Mesothelial cell of epicardium (in vitro differentiated cells): ENCODE results near the gene ABHD16A. TPM values are rescaled to one million over a fixed set of nuclear protein-coding genes. Genes with fewer than 3 reads are reported as not detected.

Source experiments
- DNase-seq, 2 experiments: peaks; one replicate each; pipeline ENCODE4 v3.0.0; 2021; ENCODE audit warnings: low spot score in 2 of 2; ENCODE audit not compliant: unreplicated experiment in 2 of 2
- H3K27ac Mint-ChIP-seq: 2 replicates; pipeline ENCODE4 v1.8.0; 2021; ENCODE audit warnings: mixed read lengths
- H3K27me3 Mint-ChIP-seq: 2 replicates; pipeline ENCODE4 v1.8.0; 2021; ENCODE audit warnings: low read depth, mixed read lengths
- H3K36me3 Mint-ChIP-seq: 2 replicates; pipeline ENCODE4 v1.8.0; 2021; ENCODE audit warnings: mixed read lengths
- H3K4me1 Mint-ChIP-seq: 2 replicates; pipeline ENCODE4 v1.8.0; 2021; ENCODE audit warnings: mixed read lengths
- H3K4me3 Mint-ChIP-seq: 2 replicates; pipeline ENCODE4 v1.8.0; 2021; ENCODE audit warnings: mild to moderate bottlenecking, moderate library complexity, mixed read lengths
- H3K9me3 Mint-ChIP-seq: 2 replicates; pipeline ENCODE4 v1.8.0; 2021; ENCODE audit warnings: mixed read lengths
- total RNA-seq: library from RNA; stranded (reverse); gene quantifications from 3 replicates; pipeline ENCODE4 v1.2.1, GENCODE V29; 2021
- TF ChIP-seq, protein P1 (sequence below): fragments of 200-600 bp; sonication (generic); IDR thresholded peaks from one replicate; pipeline ENCODE4 v1.5.0; 2021; ENCODE audit warnings: antibody characterized with exemption; ENCODE audit not compliant: unreplicated experiment

ABHD16A gene
- total RNA-seq, 1 donor from 2014 or later = 54.1 TPM

DNA sequence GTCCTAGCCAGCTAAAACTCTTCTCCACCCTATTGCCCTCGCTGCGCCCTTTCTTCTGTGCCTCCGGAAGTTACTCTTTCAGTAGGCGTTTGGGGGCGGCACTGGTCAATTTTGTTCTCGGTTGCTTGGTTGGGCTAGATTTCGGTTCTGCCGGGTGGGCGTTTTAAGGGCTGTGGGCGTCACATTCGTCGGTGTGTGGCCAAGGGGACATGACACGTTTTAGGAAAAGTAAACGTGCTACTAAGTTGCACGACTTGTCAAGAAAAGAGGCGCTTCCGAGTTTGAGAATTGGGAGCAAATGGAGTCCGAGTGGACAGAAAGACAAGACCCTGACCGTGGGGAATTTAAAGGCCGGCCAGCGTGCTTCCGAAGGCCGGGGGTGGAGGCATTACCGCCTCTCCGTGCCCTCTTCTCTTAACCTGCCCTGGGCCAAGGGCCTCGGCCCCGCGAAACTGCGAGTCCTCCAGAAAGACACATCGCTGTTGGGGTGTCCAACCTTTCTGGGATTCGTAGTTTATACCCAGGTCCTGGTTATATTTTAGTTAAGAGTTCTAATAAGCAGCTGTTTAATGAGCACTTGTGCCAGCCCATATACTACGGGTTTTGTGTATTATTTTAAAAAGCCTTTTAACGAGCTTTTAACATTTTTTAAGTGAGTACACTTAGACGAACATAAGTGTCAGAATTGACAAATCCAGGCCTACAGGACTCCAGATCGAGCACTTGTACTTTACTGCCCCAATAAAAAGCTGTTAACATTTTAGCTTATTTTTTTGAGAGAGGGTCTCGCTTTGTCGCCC is 50.0 kb downstream of the ABHD16A start:
- Mint-ChIP-seq H3K27me3 (no peaks in the 10 kb centered on the region), H3K9me3 (no peaks in the 10 kb centered on the region), H3K27ac (peak overlapping the region; percentile 100), H3K4me3 (peak overlapping the region; percentile 95), H3K4me1 (peaks cover 24% of the 10 kb centered on the region), H3K36me3 (peaks cover 21% of the 10 kb centered on the region)
- DNase-seq = peak in 1 of 2 experiments; percentile 39
- TF ChIP-seq, protein P1, sequence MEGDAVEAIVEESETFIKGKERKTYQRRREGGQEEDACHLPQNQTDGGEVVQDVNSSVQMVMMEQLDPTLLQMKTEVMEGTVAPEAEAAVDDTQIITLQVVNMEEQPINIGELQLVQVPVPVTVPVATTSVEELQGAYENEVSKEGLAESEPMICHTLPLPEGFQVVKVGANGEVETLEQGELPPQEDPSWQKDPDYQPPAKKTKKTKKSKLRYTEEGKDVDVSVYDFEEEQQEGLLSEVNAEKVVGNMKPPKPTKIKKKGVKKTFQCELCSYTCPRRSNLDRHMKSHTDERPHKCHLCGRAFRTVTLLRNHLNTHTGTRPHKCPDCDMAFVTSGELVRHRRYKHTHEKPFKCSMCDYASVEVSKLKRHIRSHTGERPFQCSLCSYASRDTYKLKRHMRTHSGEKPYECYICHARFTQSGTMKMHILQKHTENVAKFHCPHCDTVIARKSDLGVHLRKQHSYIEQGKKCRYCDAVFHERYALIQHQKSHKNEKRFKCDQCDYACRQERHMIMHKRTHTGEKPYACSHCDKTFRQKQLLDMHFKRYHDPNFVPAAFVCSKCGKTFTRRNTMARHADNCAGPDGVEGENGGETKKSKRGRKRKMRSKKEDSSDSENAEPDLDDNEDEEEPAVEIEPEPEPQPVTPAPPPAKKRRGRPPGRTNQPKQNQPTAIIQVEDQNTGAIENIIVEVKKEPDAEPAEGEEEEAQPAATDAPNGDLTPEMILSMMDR = no peak

DNA sequence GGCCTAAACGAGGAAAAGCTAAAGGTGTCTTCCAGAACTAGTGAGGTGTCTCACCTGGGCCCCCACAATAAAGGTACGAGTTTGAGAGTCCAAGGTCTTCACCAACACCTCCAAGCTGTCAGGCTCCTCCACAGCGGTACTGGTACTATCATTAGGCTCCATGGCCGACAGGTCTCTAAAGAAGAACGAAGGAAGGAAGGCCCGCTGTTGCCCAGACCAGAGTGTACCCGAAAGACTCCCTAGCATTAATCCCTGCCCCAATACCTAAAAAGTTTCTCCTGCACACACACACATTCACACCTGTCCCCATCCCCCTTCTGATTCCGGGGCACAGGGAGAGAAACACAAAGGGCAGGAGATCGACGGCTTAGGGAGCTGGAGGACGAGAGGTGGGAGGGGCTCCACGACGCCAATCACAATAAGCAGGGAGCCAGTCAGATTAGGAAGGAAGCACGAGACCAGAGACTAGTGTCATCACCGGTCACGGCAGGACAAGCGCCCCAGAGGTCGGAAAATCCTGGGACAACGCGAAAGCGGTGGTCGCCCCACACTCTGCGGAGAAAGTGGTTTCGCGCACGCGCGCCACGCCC is 51.4 kb downstream of the ABHD16A start:
- no peak for DNase-seq
- TF ChIP-seq, protein P1 = no peak
- peak overlapping the region; percentile 100 for H3K27ac Mint-ChIP-seq
- peaks cover 19% of the 10 kb centered on the region for H3K4me1 Mint-ChIP-seq
- H3K9me3 Mint-ChIP-seq = no peaks in the 10 kb centered on the region
- H3K27me3 Mint-ChIP-seq = no peaks in the 10 kb centered on the region
- H3K4me3 Mint-ChIP-seq = peak overlapping the region; percentile 95
- H3K36me3 Mint-ChIP-seq = peaks cover 30% of the 10 kb centered on the region

DNA sequence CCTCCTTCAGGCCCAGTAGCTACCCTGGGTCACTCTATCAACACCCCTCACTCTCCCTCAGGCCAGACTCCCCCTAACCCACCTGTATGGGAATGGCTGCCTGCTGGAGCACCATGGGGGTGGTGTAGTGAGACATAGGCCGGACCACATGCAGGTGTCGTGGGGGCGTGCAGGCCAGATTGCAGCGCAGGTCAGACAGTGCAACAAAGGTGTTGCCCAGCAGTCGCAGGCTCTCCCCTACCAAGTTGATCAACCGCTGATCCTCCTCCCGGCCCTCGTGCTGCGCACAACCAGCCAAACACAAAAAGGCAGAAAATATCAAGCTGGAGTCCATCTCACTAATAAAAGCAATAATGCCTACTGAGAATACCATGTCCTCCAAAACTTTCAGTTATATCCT is 57.8 kb downstream of the ABHD16A start:
- no peaks in the 10 kb centered on the region for H3K9me3 Mint-ChIP-seq
- DNase-seq = no peak
- no peaks in the 10 kb centered on the region for H3K27me3 Mint-ChIP-seq
- H3K36me3 Mint-ChIP-seq = peaks cover 42% of the 10 kb centered on the region
- peaks cover 3% of the 10 kb centered on the region for H3K4me1 Mint-ChIP-seq
- no peak overlapping the region for H3K27ac Mint-ChIP-seq
- TF ChIP-seq, protein P1 = no peak
- H3K4me3 Mint-ChIP-seq = no peak overlapping the region

DNA sequence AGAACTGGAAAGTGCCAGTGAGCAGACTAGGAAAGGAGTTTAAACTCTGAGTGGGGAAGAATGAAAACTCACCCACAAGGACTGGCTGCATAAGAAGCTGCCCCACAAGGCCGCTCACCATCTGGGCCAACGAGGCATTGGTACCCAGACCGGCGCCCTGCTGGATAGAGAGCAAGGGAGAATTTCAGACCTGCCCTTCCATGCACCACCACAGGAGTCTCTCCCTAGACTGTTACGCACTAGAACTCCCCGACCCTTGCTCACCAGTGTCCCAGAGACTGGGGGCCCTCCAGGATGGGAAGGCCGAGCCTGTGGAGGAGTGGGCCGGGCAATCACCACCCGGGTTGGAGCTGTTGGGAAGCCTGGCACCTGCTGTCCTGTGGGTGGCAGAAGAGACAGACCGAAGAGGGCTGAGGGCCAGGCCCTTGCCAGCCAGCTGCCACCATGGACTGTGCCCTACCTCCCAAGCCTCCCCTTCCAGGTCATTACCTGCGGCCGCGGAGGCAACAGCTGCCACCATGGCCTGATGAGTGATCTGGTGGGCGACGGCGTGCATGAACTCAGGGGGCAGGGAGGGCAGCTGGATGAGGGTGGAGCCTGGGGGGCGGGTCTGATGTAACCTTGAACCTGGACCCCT is 59.2 kb downstream of the ABHD16A start:
- H3K36me3 Mint-ChIP-seq = peaks cover 41% of the 10 kb centered on the region
- TF ChIP-seq, protein P1 = no peak

DNA sequence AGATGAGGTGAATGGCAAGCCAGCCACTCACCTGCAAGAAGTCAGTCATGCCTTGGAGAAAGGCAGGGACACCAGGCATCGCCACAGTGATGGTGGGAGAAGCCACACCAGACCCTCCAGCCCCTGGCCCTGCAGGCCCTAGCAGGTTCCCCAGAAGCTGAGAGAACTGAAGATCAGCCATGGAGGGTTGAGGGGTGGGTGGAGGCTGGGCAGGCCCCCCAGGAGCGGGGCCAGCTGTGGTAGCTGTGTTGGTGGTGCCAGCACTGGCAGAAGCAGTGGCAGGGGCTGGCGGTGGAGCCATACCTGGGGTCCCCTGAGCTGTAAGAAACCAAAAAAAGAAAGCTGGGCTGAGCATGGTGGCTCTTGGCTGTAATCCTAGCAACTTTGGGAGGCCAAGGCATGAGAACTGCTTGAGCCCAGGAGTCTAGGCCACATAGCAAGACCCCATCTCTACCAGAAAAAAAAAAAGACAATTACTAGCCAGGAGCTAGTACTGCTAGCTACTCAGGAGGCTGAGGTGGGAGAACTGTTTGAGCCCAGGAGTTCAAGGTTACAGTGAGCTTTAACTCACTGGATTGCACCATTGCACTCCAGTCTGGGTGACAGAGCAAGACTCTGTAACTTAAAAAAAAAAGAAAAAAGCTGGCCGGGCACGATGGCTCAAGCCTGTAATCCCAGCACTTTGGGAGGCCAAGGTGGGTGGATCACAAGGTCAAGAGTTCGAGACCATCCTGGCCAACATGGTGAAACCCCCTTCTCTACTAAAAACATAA is 60.1 kb downstream of the ABHD16A start:
- H3K36me3 Mint-ChIP-seq = peaks cover 38% of the 10 kb centered on the region
- TF ChIP-seq, protein P1 = no peak
- DNase-seq = no peak
- H3K27ac Mint-ChIP-seq = no peak overlapping the region
- no peaks in the 10 kb centered on the region for H3K9me3 Mint-ChIP-seq
- H3K4me3 Mint-ChIP-seq = no peak overlapping the region
- H3K4me1 Mint-ChIP-seq = no peaks in the 10 kb centered on the region
- no peaks in the 10 kb centered on the region for H3K27me3 Mint-ChIP-seq

More for the DNA sequence above, 59.2 kb downstream of the ABHD16A start:
- Mint-ChIP-seq H3K27me3 (no peaks in the 10 kb centered on the region), H3K27ac (no peak overlapping the region), H3K9me3 (no peaks in the 10 kb centered on the region), H3K4me3 (no peak overlapping the region), H3K4me1 (no peaks in the 10 kb centered on the region)
- no peak for DNase-seq
